Liver (tissue), 9 donors: ENCODE results near the gene C1orf216. TPM values are rescaled to one million over a fixed set of nuclear protein-coding genes. Genes with fewer than 3 reads are reported as not detected.
"Not testable (repeated sequence)": the region's sequence is repeated elsewhere in the genome, so short reads cannot be mapped to it uniquely, and the experiment has no call there.

Experiments used
- DNase-seq: peaks from one replicate; pipeline ENCODE4 v3.0.0-alpha.2; 2017; ENCODE audit warnings: low spot score
- H3K27ac ChIP-seq, 2 donors: one replicate each; pipeline ENCODE4 v1.7.0; 2013; ENCODE audit warnings: inconsistent platforms in 2 of 2, low read length in 2 of 2, control low read depth in 1 of 2, low read depth in 1 of 2, mild to moderate bottlenecking in 1 of 2
- H3K27me3 ChIP-seq, 4 donors: one replicate each; pipeline versions ENCODE4 v1.6.1 to v1.7.0; 2013; ENCODE audit warnings: low read length in 3 of 4, inconsistent platforms in 1 of 4, mild to moderate bottlenecking in 1 of 4, moderate library complexity in 1 of 4; ENCODE audit not compliant: control insufficient read depth in 4 of 4, insufficient read depth in 4 of 4
- H3K36me3 ChIP-seq, 4 donors: one replicate each; pipeline versions ENCODE4 v1.6.1 to v1.7.0; 2013; ENCODE audit warnings: low read length in 3 of 4, mild to moderate bottlenecking in 3 of 4, low read depth in 1 of 4, moderate library complexity in 1 of 4; ENCODE audit not compliant: control insufficient read depth in 4 of 4, insufficient read depth in 3 of 4
- H3K4me1 ChIP-seq, 4 donors: one replicate each; pipeline versions ENCODE4 v1.6.1 to v1.7.0; 2013; ENCODE audit warnings: low read length in 3 of 4, mild to moderate bottlenecking in 3 of 4, moderate library complexity in 1 of 4; ENCODE audit not compliant: control insufficient read depth in 4 of 4, insufficient read depth in 4 of 4
- H3K4me3 ChIP-seq, 3 donors: one replicate each; pipeline versions ENCODE4 v1.6.1 to v1.7.0; 2013; ENCODE audit warnings: low read length in 3 of 3, control low read depth in 1 of 3, low read depth in 1 of 3, mild to moderate bottlenecking in 1 of 3
- H3K9ac ChIP-seq, 2 donors: one replicate each; pipeline ENCODE4 v1.7.0; 2013; ENCODE audit warnings: low read length in 2 of 2, mild to moderate bottlenecking in 2 of 2, moderate library complexity in 2 of 2, control low read depth in 1 of 2, low read depth in 1 of 2
- H3K9me3 ChIP-seq, 4 donors: one replicate each; pipeline versions ENCODE4 v1.6.1 to v1.7.0; 2013; ENCODE audit warnings: low read length in 3 of 4; ENCODE audit not compliant: control insufficient read depth in 4 of 4
- FOXA1 ChIP-seq: IDR thresholded peaks from 2 replicates; pipeline ENCODE4 v1.6.1; 2016; ENCODE audit warnings: antibody characterized with exemption
- GABPA ChIP-seq, 2 donors: IDR thresholded peaks in 1 of 2; conservative IDR thresholded peaks in 1 of 2; 2 replicates each; pipeline ENCODE4 v1.6.1; 2016; ENCODE audit warnings: antibody characterized with exemption in 2 of 2, mild to moderate bottlenecking in 1 of 2, moderate library complexity in 1 of 2
- HNF4A ChIP-seq, 2 donors: conservative IDR thresholded peaks; 2 replicates each; pipeline ENCODE4 v1.6.1; 2016; ENCODE audit warnings: antibody characterized with exemption in 2 of 2, mild to moderate bottlenecking in 2 of 2
- REST ChIP-seq: IDR thresholded peaks from 2 replicates; pipeline ENCODE4 v1.6.1; 2016; ENCODE audit warnings: antibody characterized with exemption, mild to moderate bottlenecking
- TAF1 ChIP-seq: conservative IDR thresholded peaks from 2 replicates; pipeline ENCODE4 v1.6.1; 2016; ENCODE audit warnings: antibody characterized with exemption, mild to moderate bottlenecking
- WGBS: extraction: QIAGEN DNeasy Blood & Tissue Kit; methylation state at CpG from one replicate; pipeline ENCODE4 v1.1.7; 2013; 5-methylcytosine and 5-hydroxymethylcytosine counted together
- polyA plus RNA-seq, 2 donors: library from polyadenylated mRNA; stranded (reverse) in 1 of 2; unstranded in 1 of 2; fragments of 200-250 nt in 1 of 2; fragments of >200 nt in 1 of 2; fragmentation: Nextera tagmentation in 1 of 2; extraction: Ambion mirVana in 1 of 2; gene quantifications; one replicate each; pipeline versions ENCODE4 v1.2.1 to v1.2.3, GENCODE V29; 2013 to 2015
- total RNA-seq, 2 donors: library from RNA; depleted of rRNA; stranded (reverse); fragments of >200 nt; gene quantifications; one replicate each; pipeline ENCODE4 v1.2.3, GENCODE V29; 2014
- TF ChIP-seq, protein P1 (sequence below): IDR thresholded peaks from 2 replicates; pipeline ENCODE4 v1.6.1; 2016; ENCODE audit warnings: antibody characterized with exemption
- TF ChIP-seq, protein P2 (sequence below): IDR thresholded peaks from 2 replicates; pipeline ENCODE4 v1.6.1; 2016; ENCODE audit warnings: antibody characterized with exemption
- donor health status: healthy.
- donor health status: healthy.
- donor health status: healthy.
- donor health status: healthy.
- donor health status: healthy.

C1orf216 gene
- total and polyA plus RNA-seq, 4 donors, result 1.2 to 3.4 (median 3.0) TPM

DNA sequence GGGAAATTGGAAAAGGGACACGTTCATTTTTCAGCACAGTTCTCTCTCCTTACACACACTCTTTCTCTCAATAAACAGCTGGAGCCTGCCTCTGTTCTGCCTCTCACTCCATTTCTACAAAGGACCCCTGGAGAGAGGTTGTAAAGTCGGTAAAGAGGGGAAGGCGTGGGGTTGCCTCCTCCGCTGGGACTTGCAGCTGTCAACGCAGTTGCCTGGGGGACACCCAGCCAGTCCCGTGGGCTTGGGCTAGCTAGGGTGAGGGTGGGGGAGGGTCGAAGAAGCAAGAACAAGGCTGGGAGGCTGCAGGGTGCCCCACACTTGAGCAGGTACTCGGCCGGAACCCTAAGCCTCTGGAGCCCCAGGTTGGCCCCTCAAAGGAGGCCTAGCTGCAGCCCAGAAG lies 27.6 kb downstream of the C1orf216 start:
- no peak overlapping the region for H3K27ac ChIP-seq
- TF ChIP-seq TAF1 (no peak), REST (no peak), GABPA (IDR thresholded peaks at IDR 0.05 in 1 of 2, conservative IDR thresholded peaks at IDR 0.05 in 1 of 2) (no peak), FOXA1 (no peak)
- no peak overlapping the region for H3K9ac ChIP-seq
- no peak overlapping the region for H3K4me3 ChIP-seq
- H3K9me3 ChIP-seq, result no peaks in the 10 kb centered on the region
- peaks cover 0 to under 1% (median 0%) of the 10 kb centered on the region in 4 donors for H3K27me3 ChIP-seq
- WGBS, result 42% methylated on average over 9 of the region's 9 CpGs
- no peaks in the 10 kb centered on the region for H3K4me1 ChIP-seq
- no peaks in the 10 kb centered on the region for H3K36me3 ChIP-seq
- DNase-seq, result no peak

- DNase-seq, H3K4me3 ChIP-seq, H3K4me1 ChIP-seq, H3K9me3 ChIP-seq, H3K27ac ChIP-seq, H3K27me3 ChIP-seq, H3K9ac ChIP-seq, H3K36me3 ChIP-seq: not testable (repeated sequence)
- WGBS, result 89% methylated on average over 4 of the region's 4 CpGs
Observed at GRCh38 chr1:35690103-35690502, 28.6 kb downstream of the C1orf216 start.

DNA sequence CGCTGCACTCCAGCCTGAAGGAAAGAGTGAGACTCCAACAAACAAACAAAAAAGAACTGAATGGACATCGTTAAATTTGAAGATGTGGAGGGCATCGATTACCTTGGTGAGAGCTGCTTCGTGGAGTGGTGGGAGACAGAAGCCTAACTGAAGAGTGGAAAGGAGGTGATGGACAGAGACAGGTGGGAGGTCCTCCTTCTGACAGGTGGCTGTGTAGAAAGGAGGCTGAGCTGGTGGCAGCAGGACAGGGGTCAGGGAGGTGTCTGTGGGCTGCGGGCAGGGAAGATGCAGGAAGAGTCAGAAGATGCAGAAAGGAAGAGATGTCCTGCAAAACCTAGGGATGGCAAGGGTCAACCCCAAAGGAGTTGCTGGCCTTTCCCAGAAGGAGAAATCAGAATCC lies 30.5 kb downstream of the C1orf216 start:
- Histone ChIP-seq H3K27ac (no peak overlapping the region), H3K36me3 (no peaks in the 10 kb centered on the region), H3K4me1 (no peaks in the 10 kb centered on the region), H3K9ac (no peak overlapping the region), H3K27me3 (no peaks in the 10 kb centered on the region), H3K9me3 (no peaks in the 10 kb centered on the region), H3K4me3 (no peak overlapping the region)
- no peak for TF ChIP-seq TAF1
- TF ChIP-seq REST, result no peak
- no peak for TF ChIP-seq HNF4A (conservative IDR thresholded peaks at IDR 0.05)
- TF ChIP-seq, protein P1, sequence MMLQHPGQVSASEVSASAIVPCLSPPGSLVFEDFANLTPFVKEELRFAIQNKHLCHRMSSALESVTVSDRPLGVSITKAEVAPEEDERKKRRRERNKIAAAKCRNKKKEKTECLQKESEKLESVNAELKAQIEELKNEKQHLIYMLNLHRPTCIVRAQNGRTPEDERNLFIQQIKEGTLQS, result no peak
- TF ChIP-seq, protein P2, sequence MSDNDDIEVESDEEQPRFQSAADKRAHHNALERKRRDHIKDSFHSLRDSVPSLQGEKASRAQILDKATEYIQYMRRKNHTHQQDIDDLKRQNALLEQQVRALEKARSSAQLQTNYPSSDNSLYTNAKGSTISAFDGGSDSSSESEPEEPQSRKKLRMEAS, result no peak
- WGBS, result 81% methylated on average over 5 of the region's 5 CpGs
- DNase-seq, result no peak
